GM18951 (cell line): ENCODE results near the gene ZC3H18.

Experiments
- POLR2A ChIP-seq: IDR thresholded peaks from 4 replicates; pipeline ENCODE4 v1.6.1; 2011; ENCODE audit warnings: mild to moderate bottlenecking; ENCODE audit not compliant: insufficient read length, insufficient read depth; ENCODE audit errors: extremely low read depth
- in situ Hi-C: fragments of 300-500 bp; cut with MboI; formaldehyde crosslinking; loops from one replicate; pipeline ENCODE4 v1.12.0; 2022; ENCODE audit warnings: low sequenced_read_pairs, mixed read lengths, inconsistent platforms; ENCODE audit not compliant: unreplicated experiment

The ZC3H18 gene

DNA sequence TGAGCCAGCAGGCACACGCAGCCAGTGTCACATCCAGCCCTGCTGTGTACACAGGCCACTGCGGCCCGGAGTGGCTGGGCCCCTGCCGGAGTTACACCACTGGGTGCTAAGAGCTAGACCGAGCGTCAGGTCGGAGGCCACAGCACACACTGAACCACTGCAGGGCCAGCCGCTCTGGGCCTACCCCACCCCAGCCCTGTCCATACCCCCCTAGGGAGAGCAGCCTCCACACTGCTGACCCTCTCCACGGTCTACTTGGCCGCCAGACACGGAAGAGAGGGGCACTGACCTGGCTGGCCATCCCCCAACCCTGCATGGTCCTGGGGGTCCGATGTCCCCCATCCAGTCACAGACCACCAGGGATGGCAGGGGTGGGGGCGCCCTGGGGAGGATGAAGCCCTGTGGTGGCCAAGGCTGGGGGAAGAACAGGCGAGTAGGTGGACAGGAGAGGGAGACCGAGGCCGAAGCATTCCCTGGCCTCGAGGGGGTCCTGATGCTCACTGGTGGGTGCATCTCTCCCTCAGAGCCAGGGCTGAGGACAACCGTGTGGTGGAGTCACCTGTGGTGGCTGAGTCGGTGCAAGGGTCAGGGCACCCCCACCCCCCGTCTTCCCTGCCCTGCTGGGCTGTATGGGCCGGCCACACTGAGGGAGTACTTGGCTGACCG is 34.9 kb upstream of the ZC3H18 start:
- in situ Hi-C loops: loop anchor here (25.0 kb wide), 1 partner anchor 573 kb away; the partner anchor contains the start of gene BANP
- no peak for TF ChIP-seq POLR2A

DNA sequence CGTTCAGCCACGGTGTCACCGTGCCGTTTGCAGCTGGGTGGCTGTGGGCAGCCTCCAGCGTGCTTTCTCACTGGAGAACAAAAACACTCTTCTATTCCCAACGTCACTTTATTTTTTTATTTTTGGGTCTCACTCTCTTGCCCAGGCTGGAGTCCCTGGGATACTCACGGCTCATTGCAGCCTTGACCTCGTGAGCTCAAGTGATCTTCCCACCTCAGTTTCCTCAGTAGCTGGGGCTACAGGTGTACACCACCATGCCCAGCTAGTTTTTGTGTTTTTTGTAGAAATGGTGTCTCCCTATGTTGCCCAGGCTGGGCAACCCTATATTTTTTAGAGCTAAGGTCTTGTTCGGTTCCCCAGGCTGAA is 34.4 kb upstream of the ZC3H18 start:
- in situ Hi-C loops: loop anchor here (25.0 kb wide), 1 partner anchor 574 kb away; the partner anchor contains the start of gene BANP
- TF ChIP-seq POLR2A: no peak

DNA sequence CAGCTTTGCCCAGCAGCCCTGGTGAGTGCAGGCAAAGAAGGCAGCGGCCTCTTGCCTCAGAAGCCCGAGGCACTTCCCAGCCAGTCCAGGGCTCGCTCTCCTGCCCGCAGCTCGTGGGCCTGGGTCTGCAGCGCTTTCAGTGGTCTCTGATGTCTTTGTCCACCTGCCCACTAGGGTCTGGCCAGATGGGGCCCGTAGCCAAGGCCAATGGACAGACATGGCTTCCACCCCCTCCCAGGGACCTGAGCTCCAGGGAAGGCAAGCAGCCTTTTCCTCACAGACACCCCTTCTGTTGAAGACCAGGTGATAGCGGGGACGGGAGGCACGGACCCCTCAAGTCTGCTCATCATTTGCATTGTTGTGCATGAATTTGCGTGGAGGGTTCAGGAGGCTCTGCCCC is 33.7 kb upstream of the ZC3H18 start:
- in situ Hi-C loops: loop anchor here (25.0 kb wide), 1 partner anchor 574 kb away; the partner anchor contains the start of gene BANP
- no peak for TF ChIP-seq POLR2A

DNA sequence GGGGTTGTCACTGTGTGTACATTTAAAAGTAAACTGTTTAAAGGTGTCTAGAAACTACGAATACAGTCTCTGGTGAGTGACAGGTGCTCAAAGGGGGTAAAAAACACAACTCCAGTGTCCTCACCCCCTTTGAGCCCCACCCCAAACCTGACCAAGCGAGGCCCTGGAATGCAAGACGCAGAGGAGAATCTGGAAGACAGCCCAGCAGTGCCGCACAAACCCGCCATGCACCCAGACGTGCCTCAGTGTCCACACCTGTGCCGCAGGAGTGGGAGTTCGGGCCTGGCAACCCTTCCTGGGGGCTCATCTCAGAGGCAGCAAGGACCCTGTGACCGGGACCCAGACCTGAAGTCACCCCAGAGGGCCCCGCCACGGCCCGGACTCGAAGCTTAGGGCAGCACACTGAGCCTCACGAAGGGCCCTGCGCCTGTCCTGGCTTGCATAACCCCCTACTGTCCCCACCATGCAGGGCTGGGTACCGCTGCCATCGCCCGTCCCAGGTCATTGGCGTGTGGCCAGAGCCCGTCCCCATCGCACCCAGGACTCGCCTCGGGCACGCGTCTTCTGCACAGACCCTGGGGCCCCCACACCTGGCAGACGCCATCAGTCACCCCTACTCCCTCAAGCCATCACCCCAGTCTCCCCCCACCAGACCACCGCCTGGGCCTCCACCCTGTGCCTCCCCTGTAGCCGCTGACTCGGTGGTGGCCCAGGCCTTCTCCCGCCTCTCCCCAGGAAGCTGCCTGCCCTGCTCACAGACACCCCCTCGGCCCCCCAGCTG is 33.0 kb upstream of the ZC3H18 start:
- TF ChIP-seq POLR2A: no peak

DNA sequence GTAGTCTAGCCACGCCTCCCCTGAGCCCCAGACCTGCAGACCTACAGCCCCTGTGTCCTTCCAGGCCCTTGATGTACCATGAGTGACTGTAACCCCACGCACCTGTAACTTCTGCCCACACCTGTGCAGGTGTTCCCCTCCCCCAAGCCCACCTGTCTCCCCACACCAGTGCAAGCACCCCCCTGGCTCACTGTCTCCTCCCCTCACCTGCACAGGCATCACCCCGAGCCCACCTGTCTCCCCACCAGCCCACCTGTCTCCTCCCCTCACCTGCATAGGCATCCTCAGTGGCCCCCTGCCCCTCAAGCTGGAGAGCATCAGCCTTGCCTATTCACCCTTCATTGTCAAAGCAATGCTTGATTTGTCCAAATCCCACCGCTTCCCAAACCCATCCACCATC is 32.3 kb upstream of the ZC3H18 start:
- in situ Hi-C loops: loop anchor here (25.0 kb wide), 1 partner anchor 576 kb away; the partner anchor contains the start of gene BANP

More for the DNA sequence above, 33.0 kb upstream of the ZC3H18 start:
- in situ Hi-C loops: loop anchor here (25.0 kb wide), 1 partner anchor 575 kb away; the partner anchor contains the start of gene BANP

DNA sequence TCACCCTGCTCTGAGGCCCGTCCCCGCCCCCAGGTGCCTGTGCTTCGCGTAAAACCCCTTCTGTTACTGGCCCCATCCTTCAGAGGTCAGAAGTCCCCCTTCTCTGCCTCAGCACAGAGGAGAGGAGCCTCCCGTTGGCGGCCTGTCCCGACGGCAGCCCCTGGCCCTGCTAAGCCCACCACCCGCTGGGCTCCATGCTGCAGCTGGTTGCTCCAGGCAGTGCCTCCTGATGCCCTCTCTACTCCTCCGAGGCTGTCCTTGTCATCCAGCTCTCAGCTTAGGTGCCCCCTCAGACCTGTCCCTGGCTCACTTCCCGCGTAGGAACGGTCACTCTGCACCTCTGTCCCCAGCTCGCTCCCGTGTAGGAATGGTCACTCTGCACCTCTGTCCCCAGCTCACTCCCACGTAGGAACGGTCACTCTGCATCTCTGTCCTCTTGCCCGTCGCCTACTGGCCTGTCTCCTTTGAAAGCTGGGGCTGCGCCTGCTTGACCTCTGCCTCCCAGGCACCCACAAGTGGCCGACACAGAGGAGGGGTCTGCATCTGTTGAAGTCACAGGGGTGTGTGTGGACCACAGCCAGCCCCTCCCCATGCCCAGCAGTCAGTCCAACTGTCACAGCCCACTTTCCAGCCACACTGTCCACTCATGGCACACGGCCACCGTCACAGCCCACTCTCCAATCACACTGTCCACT is 31.7 kb upstream of the ZC3H18 start:
- in situ Hi-C loops: loop anchor here (25.0 kb wide), 1 partner anchor 576 kb away; the partner anchor contains the start of gene BANP

More for the DNA sequence above, 32.3 kb upstream of the ZC3H18 start:
- TF ChIP-seq POLR2A: no peak

DNA sequence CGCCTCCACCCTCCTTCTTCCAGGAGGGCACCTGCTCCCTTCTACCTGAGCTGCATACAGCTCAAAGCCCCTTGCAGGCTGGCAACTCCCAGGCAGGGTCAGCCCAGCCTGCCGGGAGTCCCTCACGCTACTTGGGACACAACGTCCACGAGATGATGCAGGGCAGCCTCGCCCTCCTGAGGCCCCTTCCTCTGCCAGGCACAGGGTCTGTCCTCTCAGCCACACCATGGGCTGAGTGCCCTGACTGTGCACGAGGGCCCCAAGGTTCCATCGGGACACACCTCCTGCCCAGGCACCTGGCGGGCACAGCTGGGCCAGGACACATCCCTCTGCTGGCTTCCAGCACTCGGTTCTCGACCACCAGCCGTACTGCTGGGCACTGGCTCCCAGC is 30.9 kb upstream of the ZC3H18 start:
- in situ Hi-C loops: loop anchor here (25.0 kb wide), 1 partner anchor 577 kb away; the partner anchor contains the start of gene BANP
- no peak for TF ChIP-seq POLR2A

More for the DNA sequence above, 31.7 kb upstream of the ZC3H18 start:
- TF ChIP-seq POLR2A: no peak

DNA sequence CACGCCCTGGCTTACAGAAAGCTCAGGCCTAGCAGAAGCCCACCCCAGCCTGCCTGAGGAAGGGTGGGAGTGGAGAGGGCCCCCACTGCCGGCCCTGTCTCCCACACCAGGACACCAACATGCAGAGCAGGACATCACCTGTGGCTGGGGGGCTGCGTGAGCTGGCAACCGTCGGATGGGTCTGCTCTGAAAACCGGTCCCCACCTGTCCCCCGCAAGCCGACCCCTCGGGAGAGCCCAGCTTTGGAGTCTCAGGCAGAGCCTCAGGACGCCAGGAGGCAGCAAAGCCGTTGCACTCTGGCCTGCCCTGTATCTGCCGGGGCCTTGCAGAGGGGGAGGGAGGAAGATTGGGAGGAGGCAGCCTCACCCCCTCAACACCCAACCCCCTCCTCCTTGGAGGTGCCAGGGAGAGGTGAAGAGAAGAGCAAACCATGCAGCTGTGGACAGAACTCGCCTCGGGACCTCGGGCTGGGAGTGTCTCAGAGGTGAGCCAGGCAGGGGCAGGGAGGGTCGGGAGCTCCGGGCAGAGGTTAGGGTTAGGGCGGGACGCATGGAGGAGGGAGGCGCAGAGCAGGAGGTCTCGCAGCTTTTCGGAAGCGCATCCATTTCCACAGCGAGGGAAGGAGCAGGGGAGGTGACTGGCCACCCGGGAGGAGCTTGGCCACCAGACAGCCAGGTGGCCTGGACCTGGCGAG is 30.4 kb upstream of the ZC3H18 start:
- TF ChIP-seq POLR2A: no peak
- in situ Hi-C loops: loop anchor here (25.0 kb wide), 1 partner anchor 577 kb away; the partner anchor contains the start of gene BANP

DNA sequence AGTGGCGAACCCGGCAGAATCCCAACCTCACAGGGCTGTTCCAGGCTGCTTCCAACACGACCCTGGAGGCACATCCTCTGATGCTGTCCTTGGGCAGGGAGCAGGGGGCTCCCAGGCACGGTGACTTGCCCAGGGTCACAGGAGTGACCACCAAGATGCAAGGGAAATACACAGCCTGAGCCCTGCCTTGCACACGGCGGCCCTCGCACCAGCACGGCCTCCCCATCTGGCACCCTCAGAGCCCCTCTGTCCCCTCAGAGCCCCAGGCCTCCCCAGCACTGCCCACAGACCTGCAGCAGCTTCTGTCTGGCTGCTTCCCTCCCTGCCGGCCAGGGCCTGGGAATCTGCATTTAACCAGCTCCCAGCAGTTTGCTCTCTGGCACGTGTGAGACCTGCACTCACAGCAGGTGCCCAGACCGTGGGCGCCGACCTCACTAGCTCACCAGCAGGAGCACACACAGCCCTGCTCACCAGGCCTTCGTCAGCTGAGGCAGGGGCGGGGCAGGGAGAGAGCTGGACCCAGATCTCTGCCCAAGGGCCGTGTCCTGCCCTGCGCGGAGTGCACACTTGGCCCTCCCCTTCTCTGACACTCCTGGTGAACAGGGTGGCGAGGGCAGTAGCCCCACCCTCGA is 29.7 kb upstream of the ZC3H18 start:
- no peak for TF ChIP-seq POLR2A
- in situ Hi-C loops: loop anchor here (25.0 kb wide), 1 partner anchor 578 kb away; the partner anchor contains the start of gene BANP

DNA sequence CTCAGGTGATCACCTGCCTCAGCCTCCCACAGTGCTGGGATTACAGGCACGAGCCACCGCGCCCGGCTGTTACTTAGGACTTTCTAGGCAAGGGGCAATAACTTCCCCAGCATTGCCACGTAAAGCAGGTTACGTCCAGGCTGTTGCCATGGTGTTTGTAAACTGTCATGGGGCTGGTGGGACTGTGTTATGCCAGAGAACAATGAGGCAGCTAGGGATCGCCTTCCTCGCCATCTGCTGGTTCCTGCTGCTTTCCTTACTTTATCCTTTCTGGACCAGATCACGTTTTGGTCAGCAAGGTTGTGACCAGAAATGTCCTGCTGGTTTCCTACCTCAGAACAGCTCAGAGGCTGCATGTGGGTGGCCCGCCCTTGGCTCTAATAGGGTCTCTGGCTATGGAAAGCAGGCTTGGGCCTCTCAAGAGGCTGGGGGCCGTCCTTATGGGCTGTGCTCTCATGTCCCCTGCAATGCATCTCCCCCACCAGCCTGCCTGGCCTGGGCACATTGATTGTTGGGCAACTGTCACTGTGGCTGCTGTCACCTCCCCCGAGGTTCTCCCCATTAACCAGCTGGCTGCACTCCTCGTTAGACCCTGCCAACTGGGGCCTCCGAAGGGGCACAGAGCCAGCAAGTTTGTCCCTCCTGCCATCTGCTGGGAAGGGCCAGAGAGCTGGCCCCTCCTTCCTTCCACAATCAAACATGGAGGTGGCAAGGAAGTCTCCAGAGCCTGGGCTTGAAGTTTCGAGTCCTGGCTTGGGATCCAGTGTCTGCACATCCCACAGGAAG is 28.2 kb upstream of the ZC3H18 start:
- in situ Hi-C loops: loop anchor here (25.0 kb wide), 1 partner anchor 580 kb away; the partner anchor contains the start of gene BANP
- TF ChIP-seq POLR2A: no peak

DNA sequence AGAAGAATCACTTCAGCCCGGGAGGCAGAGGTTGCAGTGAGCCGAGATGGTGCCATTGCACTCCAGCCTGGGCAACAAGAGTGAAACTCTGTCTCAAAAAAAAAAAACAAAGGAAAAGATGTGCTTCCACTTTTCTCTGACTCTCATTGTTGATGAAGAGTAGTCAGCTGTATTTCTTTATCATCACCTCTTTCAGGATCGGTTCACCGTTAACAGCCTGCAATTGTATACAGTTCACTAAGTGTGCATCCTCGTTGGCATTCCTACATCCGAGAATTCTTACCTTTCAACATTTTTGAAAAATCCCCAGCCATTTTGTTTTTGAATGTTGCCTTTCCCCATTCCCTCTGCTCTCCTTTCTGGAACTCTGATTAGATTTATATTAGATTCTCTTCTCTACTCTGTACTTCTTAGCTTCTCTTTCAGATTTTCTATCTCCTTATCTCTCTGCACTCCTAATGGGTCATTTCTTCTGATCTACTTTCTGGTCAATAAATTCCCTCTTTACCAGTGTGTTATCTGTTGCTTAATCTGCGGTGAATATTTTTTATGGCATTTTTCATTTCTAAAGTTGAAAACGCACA is 26.9 kb upstream of the ZC3H18 start:
- no peak for TF ChIP-seq POLR2A
- in situ Hi-C loops: loop anchor here (25.0 kb wide), 1 partner anchor 581 kb away; the partner anchor contains the start of gene BANP

DNA sequence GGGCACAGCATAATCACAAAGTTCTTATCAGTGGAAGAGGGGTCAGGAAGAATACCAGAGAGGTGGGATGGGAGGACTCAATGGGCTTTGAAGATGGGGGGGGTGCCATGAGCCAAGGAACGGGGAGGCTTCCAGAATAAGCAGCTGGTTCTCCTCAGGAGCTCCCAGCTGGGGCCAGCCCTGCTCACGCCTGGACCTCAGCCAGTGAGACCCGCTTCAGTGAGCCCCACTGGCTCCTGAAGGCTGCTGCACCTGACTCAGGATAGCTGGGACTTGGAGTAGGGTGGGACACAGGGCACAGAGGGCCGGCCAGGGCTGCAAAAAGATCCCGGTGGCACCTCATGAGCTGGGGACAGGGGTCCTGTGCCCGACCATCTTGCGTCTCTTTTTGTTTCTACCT is 24.4 kb upstream of the ZC3H18 start:
- no peak for TF ChIP-seq POLR2A
- in situ Hi-C loops: loop anchor here (25.0 kb wide), 1 partner anchor 583 kb away; the partner anchor contains the start of gene BANP
